ENCODE measurements around the gene NFIB. TPM values are rescaled to one million over a fixed set of nuclear protein-coding genes. Genes with fewer than 3 reads are reported as not detected.

Gene NFIB
- total RNA-seq, 1 donor from 2014 or later: not detected

DNA sequence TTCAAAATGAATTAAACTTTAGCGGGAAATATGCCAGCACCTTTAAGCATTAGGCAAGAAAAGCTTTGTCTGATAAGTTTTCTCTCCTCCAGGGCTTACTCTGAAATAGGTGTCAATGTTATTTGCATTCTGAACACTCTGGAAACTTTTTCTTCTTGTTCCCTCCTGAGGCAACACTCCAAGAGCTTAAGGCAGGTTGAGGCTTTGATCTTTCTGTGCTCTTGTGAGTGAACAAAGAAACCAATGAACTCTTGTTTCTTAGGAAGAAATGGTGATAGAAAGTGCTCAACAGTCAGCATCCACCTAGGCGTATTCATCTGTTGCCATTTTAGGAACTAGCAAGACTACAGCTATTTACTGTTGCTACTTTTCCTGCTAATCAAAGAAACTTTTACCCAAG lies 259.8 kb downstream of the NFIB start:
- intact Hi-C loops (cut with micrococcal nuclease): no loop called here

DNA sequence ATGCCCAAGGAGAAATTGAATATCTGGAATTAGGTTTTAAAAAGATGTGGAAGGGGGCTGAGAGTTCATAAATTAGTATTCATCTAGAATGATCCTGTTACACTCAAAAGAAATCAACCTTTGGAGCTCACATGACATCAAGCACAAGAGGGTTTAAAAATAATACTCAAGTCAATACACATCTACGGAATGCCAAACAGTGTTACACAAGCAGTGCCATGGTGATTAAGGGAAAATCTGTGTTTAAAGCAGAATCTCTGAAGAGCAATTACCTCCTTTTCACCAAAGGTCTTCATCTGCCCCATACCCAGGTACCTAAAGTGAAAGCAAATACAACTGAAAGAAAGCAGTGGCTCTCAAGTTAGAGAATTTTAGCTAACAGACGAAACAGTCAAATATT lies 261.6 kb downstream of the NFIB start:
- intact Hi-C loops (cut with micrococcal nuclease): no loop called here

DNA sequence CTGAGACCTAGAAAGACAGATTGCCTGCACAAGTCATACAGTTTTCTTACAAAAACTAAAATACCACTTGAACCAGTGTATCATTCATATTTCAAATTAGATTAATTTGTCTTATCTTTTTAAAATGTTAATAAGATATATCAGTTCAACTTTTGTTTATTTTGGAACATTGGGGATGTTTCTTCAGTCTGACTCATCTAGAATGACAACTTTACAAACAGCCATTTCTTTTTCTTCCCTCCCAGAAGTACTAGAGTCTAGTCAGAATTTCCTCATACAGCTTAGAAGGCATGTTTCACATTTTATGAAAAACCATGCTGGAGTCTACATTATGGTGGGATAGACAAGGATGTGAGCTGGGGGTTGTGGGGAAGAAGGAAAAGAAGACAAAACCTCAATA lies 262.5 kb downstream of the NFIB start:
- intact Hi-C loops (cut with micrococcal nuclease): no loop called here

DNA sequence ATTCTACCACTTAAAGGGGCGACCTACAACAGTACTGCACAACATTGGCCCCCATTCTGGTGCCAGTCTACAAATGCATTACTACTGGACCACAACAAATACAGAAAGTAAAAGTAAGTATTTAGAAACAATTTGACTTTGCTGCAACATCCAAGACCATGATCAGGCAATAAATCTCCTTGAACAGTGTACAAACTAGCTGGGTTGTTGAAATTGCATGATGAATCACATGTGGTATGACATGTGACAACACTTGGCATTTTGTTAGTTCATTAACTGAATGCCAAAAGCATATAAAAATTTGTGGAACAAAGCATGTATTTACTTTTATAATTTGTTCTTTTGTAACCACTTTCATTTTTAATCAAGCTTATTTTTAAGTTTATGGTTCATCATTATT lies 270.5 kb downstream of the NFIB start:
- intact Hi-C loops (cut with micrococcal nuclease): no loop called here

DNA sequence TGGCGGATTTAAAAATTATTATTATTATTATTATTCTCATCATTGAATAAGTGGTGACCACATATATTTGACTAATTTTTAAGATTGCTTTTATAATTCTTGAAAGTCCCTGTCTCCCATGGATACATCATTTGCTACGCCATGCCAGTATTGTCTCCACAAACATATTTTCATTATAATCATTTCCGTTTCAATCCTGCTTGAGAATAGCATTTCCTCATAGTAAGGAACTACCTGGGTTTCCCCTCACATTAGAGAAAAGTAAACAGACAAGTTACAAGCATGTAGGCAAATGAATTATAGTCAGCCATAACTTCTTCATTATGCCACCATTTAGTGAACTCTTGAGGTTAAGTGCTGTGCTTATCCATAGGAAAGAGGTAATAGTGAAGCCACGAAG lies 276.6 kb downstream of the NFIB start:
- intact Hi-C loops (cut with micrococcal nuclease): no loop called here

DNA sequence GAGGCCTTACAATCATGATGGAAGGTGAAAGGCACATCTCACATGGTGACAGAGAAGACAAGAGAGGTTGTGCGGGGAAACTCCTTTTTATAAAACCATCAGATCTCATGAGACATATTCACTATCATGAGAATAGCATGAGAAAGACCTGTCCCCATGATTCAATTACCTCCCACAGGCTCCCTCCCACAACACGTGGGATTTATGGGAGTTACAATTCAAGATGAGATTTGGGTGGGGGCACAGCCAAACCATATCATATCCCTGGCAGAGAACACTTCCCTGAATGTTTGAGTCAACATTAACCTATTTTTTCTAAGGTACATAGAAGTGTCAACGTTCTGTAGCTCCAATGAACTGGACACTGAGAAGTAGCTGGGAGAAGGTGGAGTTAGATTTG lies 280.9 kb downstream of the NFIB start:
- intact Hi-C loops (cut with micrococcal nuclease): no loop called here
